Tibial artery (tissue), 4 donors: ENCODE results near the gene MYO10.

Experiments
- DNase-seq, 2 donors: peaks; one replicate each; pipeline ENCODE4 v3.0.0-alpha.2; 2019
- H3K27ac ChIP-seq, 2 donors: fragments of 200-600 bp; sonication (generic) in 1 of 2; 1 replicate in 1 of 2; 2 replicates in 1 of 2; pipeline ENCODE4 v1.5.1; 2018 to 2019; ENCODE audit warnings: mild to moderate bottlenecking in 1 of 2
- H3K27me3 ChIP-seq, 2 donors: fragments of 200-600 bp; sonication (generic) in 1 of 2; one replicate each; pipeline versions ENCODE4 v1.5.1 to v1.6.0; 2016 to 2019
- H3K36me3 ChIP-seq, 3 donors: fragments of 200-600 bp; sonication (generic) in 2 of 3; one replicate each; pipeline ENCODE4 v1.5.1; 2016 to 2019; ENCODE audit warnings: mild to moderate bottlenecking in 2 of 3
- H3K4me1 ChIP-seq, 4 donors: fragments of 200-600 bp; sonication (generic) in 2 of 4; 1 replicate in 3 of 4; 2 replicates in 1 of 4; pipeline ENCODE4 v1.5.1; 2016 to 2019
- H3K4me3 ChIP-seq, 2 donors: fragments of 200-600 bp; sonication (generic) in 1 of 2; 1 replicate in 1 of 2; 2 replicates in 1 of 2; pipeline ENCODE4 v1.5.1; 2018 to 2019; ENCODE audit warnings: mild to moderate bottlenecking in 2 of 2
- H3K9me3 ChIP-seq, 3 donors: fragments of 200-600 bp; sonication (generic) in 1 of 3; one replicate each; pipeline ENCODE4 v1.5.1; 2016 to 2019
- intact Hi-C: fragments of 100-400 bp; cut with DNase I; formaldehyde crosslinking; loops from one replicate; pipeline ENCODE4 v1.15.0; 2023; ENCODE audit warnings: low total_unique reads
- TF ChIP-seq, protein P1 (sequence below), 2 experiments: fragments of 200-600 bp in 1 of 2; fragments of 450-650 bp in 1 of 2; IDR thresholded peaks; one replicate each; pipeline ENCODE4 v1.5.1; 2017 to 2019; ENCODE audit warnings: antibody characterized with exemption in 2 of 2, mild to moderate bottlenecking in 1 of 2, moderate library complexity in 1 of 2

The MYO10 gene

DNA sequence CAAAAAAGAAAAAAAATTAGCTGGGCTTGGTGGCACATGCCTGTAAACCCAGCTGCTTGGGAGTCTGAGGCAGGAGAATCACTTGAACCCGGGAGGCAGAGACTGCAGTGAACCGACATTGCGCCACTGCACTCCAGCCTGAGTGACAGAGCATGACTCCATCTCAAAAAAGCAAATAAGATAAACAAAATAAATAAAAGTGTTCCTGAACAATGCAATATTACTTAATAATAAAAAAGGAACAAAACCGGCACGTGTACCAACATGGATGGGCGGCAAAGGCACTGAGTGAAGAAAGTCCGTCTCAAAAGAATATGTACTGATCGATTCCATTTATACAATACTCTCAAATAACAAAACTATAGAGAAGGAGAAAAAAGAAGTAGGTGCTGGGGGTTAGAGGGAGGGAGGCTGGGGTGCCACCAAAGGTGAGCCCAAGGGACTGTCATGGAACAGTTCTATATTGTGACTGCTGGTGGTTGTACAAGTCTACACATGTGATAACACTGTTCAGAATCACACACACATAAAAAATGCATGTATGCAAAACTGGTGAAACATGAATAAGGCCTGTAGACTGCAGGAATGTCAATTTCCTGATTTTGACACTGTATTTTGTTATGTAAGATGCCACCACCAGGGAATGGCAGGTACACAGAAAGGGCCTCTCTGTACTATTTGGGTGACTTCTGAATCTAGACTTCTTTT is 15.8 kb downstream of the MYO10 start:
- H3K9me3 ChIP-seq, result no peaks in the 10 kb centered on the region
- intact Hi-C loops, result no loop called here
- TF ChIP-seq, protein P1, sequence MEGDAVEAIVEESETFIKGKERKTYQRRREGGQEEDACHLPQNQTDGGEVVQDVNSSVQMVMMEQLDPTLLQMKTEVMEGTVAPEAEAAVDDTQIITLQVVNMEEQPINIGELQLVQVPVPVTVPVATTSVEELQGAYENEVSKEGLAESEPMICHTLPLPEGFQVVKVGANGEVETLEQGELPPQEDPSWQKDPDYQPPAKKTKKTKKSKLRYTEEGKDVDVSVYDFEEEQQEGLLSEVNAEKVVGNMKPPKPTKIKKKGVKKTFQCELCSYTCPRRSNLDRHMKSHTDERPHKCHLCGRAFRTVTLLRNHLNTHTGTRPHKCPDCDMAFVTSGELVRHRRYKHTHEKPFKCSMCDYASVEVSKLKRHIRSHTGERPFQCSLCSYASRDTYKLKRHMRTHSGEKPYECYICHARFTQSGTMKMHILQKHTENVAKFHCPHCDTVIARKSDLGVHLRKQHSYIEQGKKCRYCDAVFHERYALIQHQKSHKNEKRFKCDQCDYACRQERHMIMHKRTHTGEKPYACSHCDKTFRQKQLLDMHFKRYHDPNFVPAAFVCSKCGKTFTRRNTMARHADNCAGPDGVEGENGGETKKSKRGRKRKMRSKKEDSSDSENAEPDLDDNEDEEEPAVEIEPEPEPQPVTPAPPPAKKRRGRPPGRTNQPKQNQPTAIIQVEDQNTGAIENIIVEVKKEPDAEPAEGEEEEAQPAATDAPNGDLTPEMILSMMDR (IDR thresholded peaks at IDR 0.05), result no peak
- no peak for DNase-seq
- peaks cover 0 to 18% (median 0%) of the 10 kb centered on the region in 4 donors for H3K4me1 ChIP-seq
- no peaks in the 10 kb centered on the region for H3K27me3 ChIP-seq
- H3K4me3 ChIP-seq, result no peak overlapping the region
- H3K27ac ChIP-seq, result no peak overlapping the region
- H3K36me3 ChIP-seq, result no peaks in the 10 kb centered on the region

- DNase-seq, result no peak
- peaks cover 0 to 18% (median under 1%) of the 10 kb centered on the region in 4 donors for H3K4me1 ChIP-seq
- no peak overlapping the region for H3K27ac ChIP-seq
- H3K4me3 ChIP-seq, result no peak overlapping the region
- no peaks in the 10 kb centered on the region for H3K36me3 ChIP-seq
- H3K9me3 ChIP-seq, result no peaks in the 10 kb centered on the region
- intact Hi-C loops, result no loop called here
- no peaks in the 10 kb centered on the region for H3K27me3 ChIP-seq
- TF ChIP-seq, protein P1 (IDR thresholded peaks at IDR 0.05), result no peak
Observed at GRCh38 chr5:16918891-16919671, 17.0 kb downstream of the MYO10 start.

- no peak for DNase-seq
- intact Hi-C loops, result no loop called here
- no peak overlapping the region for H3K4me3 ChIP-seq
- peaks cover 0 to 28% (median 5%) of the 10 kb centered on the region in 4 donors for H3K4me1 ChIP-seq
- no peaks in the 10 kb centered on the region for H3K27me3 ChIP-seq
- no peaks in the 10 kb centered on the region for H3K9me3 ChIP-seq
- no peaks in the 10 kb centered on the region for H3K36me3 ChIP-seq
- no peak overlapping the region for H3K27ac ChIP-seq
- TF ChIP-seq, protein P1 (IDR thresholded peaks at IDR 0.05), result no peak
Observed at GRCh38 chr5:16918156-16918555, 17.9 kb downstream of the MYO10 start.

DNA sequence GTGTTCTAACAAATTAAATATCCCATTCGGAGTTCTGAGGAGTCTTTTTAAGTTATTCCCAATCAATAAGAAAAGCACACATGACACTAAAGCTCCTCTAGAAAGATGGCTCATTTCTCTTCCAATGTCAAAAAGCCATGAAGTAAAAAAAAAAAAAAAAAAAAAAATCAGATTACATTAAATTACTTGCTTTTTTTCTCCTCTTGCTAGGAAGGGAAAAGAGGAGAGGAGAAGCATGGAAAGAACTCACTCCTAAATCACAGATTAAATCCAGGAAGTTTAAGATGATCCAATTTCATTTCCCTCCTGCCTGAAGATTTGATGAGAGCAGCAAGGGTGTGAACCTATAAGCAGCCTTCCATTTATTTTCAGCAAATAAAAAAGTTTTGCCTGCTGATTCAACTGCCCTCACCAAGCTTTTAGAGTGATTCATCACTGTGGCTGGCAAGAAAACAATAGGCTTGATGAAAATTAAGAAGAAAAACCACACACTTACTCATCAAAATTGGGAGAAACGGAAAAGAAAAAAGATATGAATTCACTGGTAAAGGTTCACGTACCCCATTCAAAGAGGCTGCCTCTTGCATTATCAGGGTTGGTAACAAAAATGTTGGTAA is 19.7 kb downstream of the MYO10 start:
- intact Hi-C loops, result no loop called here
- H3K4me1 ChIP-seq, result peaks cover 0 to 44% (median 10%) of the 10 kb centered on the region in 4 donors
- H3K27me3 ChIP-seq, result no peaks in the 10 kb centered on the region
- DNase-seq, result no peak
- H3K9me3 ChIP-seq, result no peaks in the 10 kb centered on the region
- no peaks in the 10 kb centered on the region for H3K36me3 ChIP-seq
- H3K27ac ChIP-seq, result no peak overlapping the region
- TF ChIP-seq, protein P1 (IDR thresholded peaks at IDR 0.05), result no peak
- no peak overlapping the region for H3K4me3 ChIP-seq

DNA sequence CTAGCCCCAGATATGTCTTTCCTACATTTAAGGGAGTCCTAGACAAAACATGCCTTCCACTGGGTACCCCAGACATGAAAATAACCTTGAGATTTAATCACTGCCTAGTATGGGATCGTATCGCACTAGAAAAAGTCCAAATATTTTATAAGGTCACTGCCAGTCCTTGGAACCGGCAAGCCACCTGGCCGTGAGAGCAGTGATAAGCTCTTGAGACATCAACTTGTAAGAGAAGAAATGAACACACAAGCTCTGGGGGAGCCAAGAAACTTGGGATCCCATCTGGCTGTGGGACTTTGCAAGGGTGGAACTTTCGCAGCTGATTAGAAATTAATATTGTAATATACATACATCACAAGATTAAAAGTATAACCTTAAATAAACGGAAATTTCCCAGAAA is 21.5 kb downstream of the MYO10 start:
- no peaks in the 10 kb centered on the region for H3K27me3 ChIP-seq
- H3K9me3 ChIP-seq, result no peaks in the 10 kb centered on the region
- intact Hi-C loops, result no loop called here
- TF ChIP-seq, protein P1 (IDR thresholded peaks at IDR 0.05), result no peak
- no peaks in the 10 kb centered on the region for H3K36me3 ChIP-seq
- H3K4me3 ChIP-seq, result no peak overlapping the region
- no peak overlapping the region for H3K27ac ChIP-seq
- DNase-seq, result no peak
- H3K4me1 ChIP-seq, result peaks cover 0 to 54% (median 10%) of the 10 kb centered on the region in 4 donors
